ENCODE results near the gene PNPLA2. TPM values are rescaled to one million over a fixed set of nuclear protein-coding genes. Genes with fewer than 3 reads are reported as not detected.

PNPLA2 gene
- total RNA-seq, 5 donors from 2014 or later (not counting 1 experiment from before 2014, with no cell fraction given), result 172 to 212 (median 206) TPM

DNA sequence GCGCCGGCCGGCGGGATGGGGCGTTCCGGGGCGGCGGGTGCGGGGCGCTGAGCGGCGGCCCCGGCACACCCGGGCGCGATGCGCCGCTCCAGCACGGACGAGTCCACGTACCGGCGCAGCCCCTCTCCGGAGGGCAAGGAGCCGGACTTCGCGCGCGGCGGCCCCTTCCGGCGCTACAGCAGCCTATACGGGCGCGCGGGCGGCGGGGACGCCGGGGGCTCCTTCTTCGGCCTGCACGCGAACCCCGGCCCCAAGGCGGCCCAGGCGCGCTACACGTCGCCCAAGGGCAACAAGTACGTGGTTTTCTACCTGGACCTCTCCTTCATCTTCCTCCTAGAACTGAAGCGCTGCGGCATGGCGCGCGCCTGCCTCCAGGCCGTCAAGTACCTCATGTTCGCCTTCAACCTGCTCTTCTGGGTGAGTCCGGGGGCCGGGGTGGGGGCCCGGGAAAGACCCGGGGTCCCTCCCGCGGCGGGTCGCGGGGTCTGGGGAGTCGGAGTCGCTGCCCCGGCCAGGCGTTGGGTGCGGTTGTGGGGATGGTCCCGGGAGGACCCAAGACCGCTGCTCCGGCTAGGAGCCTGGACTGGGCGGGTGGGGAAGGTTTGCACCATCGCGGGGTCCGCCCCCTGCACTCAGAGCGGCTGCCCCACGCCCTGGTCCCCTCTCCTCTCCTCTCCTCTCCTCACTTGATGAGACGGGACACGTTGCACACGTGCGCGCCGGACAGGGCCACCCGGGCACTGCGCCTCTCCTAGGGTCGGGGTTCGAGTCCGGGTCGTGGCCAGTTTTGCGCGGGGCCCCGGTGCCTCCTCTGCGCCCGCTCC is 31.4 kb downstream of the PNPLA2 start:
- POLR2A ChIA-PET, result no interaction called here
- Histone ChIP-seq H3K9me3 (no peaks in the 10 kb centered on the region), H3K36me3 (ENCODE audit: control insufficient read depth in 2 of 2, extremely low read depth in 1 of 2, insufficient read depth in 1 of 2, low read length in 1 of 2) (no peaks in the 10 kb centered on the region), H3K27ac (ENCODE audit: low read length) (no peak overlapping the region), H3K4me1 (ENCODE audit: control insufficient read depth in 1 of 2, extremely low read depth in 1 of 2, insufficient read depth in 2 of 2, low read length in 2 of 2) (peaks cover 3 to 18% of the 10 kb centered on the region in 2 experiments), H3K27me3 (replicated peaks in 1 of 2; ENCODE audit: control insufficient read depth in 2 of 2, extremely low read depth in 1 of 2, insufficient read depth in 2 of 2, low read length in 1 of 2) (peaks cover 0 to 62% of the 10 kb centered on the region in 2 experiments), H3K4me3 (ENCODE audit: control insufficient read depth in 1 of 2, extremely low read depth in 1 of 2, low read length in 1 of 2) (peak overlapping the region in 1 of 2 donors; percentile 35)
- peak overlapping the region; percentile 28 to 49 (median 48) for H3K4me3 Mint-ChIP-seq
- peaks cover 0 to 8% (median 5%) of the 10 kb centered on the region in 3 donors for H3K4me1 Mint-ChIP-seq
- no peaks in the 10 kb centered on the region for H3K9me3 Mint-ChIP-seq
- H3K27ac Mint-ChIP-seq, result no peak overlapping the region
- no peaks in the 10 kb centered on the region for H3K36me3 Mint-ChIP-seq
- H3K27me3 Mint-ChIP-seq, result peaks cover 0 to 2% of the 10 kb centered on the region in 2 donors
- ATAC-seq (replicated peaks in 1 of 4), result peak in 3 of 4 experiments; percentile 10 to 22 (median 15)
- no peak for DNase-seq
- 41% methylated on average over 87 of the region's 97 CpGs for WGBS (ENCODE audit: insufficient coverage)
- CTCF ChIA-PET, result no interaction called here

DNA sequence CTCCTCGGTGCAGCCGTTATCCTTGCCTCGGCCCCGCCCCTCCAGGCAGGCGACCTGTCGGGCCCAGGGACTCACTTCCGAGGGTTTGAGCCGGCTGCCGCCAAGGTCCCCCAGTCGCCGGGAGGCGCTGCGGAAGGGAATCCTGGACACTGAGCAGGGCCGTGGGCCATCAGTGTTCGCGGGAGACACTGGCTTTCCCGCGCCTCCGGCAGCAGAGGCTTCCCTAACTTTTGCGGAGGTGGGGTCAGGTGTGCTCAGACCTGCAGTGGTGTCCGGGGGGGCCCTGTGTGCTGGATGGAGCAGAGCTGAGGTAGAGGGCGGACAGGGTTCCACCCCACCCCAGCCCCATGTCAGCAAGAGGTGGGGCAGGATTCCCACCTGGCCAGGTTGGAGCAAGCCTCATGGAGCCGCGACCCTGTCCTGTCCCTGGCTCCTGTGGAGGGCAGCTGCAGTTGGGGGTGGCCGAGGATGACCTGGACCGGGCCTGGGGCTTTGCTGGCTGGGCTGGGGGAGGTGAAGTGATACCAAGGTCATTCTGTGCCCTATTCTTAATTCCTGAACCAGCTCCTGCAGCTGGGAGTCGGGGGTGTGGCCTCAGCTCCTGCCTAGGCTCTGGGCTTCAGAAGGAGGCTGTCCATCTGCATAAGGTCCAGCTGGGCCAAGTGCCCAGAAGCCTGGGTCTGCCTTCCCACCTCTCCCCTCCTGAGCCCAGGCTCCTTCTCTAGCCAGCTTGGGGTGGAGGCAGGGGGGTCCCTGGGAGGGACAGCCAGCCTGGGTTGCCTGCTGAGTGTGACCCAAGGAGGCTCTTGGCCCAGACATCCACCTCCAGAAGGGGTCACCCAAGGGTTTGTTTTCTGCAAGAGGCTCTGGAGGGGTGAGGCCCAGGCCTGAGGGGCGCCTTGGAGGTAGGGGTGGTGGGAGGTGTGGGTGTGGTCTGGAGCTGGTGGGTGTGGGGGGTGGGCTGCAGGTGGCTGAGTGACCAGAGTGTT is 32.4 kb downstream of the PNPLA2 start:
- Mint-ChIP-seq H3K27me3 (peaks cover 0 to 2% of the 10 kb centered on the region in 2 donors), H3K4me1 (peaks cover 0 to 8% (median 5%) of the 10 kb centered on the region in 3 donors), H3K27ac (no peak overlapping the region), H3K4me3 (peak overlapping the region; percentile 28 to 49 (median 48)), H3K36me3 (no peaks in the 10 kb centered on the region), H3K9me3 (no peaks in the 10 kb centered on the region)
- Histone ChIP-seq H3K27ac (ENCODE audit: low read length) (no peak overlapping the region), H3K9me3 (no peaks in the 10 kb centered on the region), H3K4me3 (ENCODE audit: control insufficient read depth in 1 of 2, extremely low read depth in 1 of 2, low read length in 1 of 2) (no peak overlapping the region), H3K36me3 (ENCODE audit: control insufficient read depth in 2 of 2, extremely low read depth in 1 of 2, insufficient read depth in 1 of 2, low read length in 1 of 2) (no peaks in the 10 kb centered on the region), H3K4me1 (ENCODE audit: control insufficient read depth in 1 of 2, extremely low read depth in 1 of 2, insufficient read depth in 2 of 2, low read length in 2 of 2) (peaks cover 3 to 18% of the 10 kb centered on the region in 2 experiments), H3K27me3 (replicated peaks in 1 of 2; ENCODE audit: control insufficient read depth in 2 of 2, extremely low read depth in 1 of 2, insufficient read depth in 2 of 2, low read length in 1 of 2) (peaks cover 0 to 58% of the 10 kb centered on the region in 2 experiments)
- DNase-seq, result no peak
- 93% methylated on average over 24 of the region's 28 CpGs for WGBS (ENCODE audit: insufficient coverage)
- ChIA-PET POLR2A (no interaction called here), CTCF (interaction anchor here (0.6 kb wide), 2 partner anchors 194 to 517 kb away, joined by 6 to 8 read pairs; no protein-coding TSS in a partner anchor)
- no peak for ATAC-seq (replicated peaks in 1 of 4)

DNA sequence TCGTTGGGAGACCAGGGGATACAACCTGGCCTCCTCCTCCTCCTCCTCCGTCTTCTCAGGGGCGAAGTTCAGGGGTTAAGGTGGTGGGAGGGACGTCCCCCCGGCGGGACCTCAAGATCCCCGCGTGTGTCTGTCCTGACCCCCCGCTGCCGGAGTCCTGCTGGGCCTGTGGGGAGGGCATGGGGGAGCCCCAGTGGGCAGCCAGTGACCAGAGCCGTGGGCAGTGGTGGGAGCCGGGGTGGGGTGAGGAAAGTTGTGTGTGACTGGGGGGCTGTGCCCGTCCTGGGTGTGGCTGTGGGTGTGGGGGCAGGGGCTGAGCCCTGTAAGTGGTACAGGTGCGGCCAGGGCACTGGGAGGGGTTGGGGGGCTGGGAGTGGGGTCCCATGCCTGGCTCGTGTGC is 34.0 kb downstream of the PNPLA2 start:
- POLR2A ChIA-PET, result interaction anchor here in 1 of 2 donors (0.6 kb wide), 1 partner anchor 10 kb away, joined by 3 read pairs; the partner anchor contains the start of gene TSPAN4
- no peak overlapping the region for H3K4me3 Mint-ChIP-seq
- Histone ChIP-seq H3K27ac (ENCODE audit: low read length) (no peak overlapping the region), H3K36me3 (ENCODE audit: control insufficient read depth in 2 of 2, extremely low read depth in 1 of 2, insufficient read depth in 1 of 2, low read length in 1 of 2) (no peaks in the 10 kb centered on the region), H3K4me1 (ENCODE audit: control insufficient read depth in 1 of 2, extremely low read depth in 1 of 2, insufficient read depth in 2 of 2, low read length in 2 of 2) (peaks cover 3 to 23% of the 10 kb centered on the region in 2 experiments), H3K4me3 (ENCODE audit: control insufficient read depth in 1 of 2, extremely low read depth in 1 of 2, low read length in 1 of 2) (no peak overlapping the region), H3K27me3 (replicated peaks in 1 of 2; ENCODE audit: control insufficient read depth in 2 of 2, extremely low read depth in 1 of 2, insufficient read depth in 2 of 2, low read length in 1 of 2) (peaks cover 0 to 42% of the 10 kb centered on the region in 2 experiments), H3K9me3 (no peaks in the 10 kb centered on the region)
- H3K9me3 Mint-ChIP-seq, result no peaks in the 10 kb centered on the region
- ATAC-seq (replicated peaks in 1 of 4) (no peak), DNase-seq (no peak)
- CTCF ChIA-PET, result no interaction called here
- no peak overlapping the region for H3K27ac Mint-ChIP-seq
- H3K36me3 Mint-ChIP-seq, result no peaks in the 10 kb centered on the region
- peaks cover 0 to 11% (median 5%) of the 10 kb centered on the region in 3 donors for H3K4me1 Mint-ChIP-seq
- peaks cover 0 to 2% of the 10 kb centered on the region in 2 donors for H3K27me3 Mint-ChIP-seq
- WGBS (ENCODE audit: insufficient coverage), result 85% methylated on average over 12 of the region's 15 CpGs

DNA sequence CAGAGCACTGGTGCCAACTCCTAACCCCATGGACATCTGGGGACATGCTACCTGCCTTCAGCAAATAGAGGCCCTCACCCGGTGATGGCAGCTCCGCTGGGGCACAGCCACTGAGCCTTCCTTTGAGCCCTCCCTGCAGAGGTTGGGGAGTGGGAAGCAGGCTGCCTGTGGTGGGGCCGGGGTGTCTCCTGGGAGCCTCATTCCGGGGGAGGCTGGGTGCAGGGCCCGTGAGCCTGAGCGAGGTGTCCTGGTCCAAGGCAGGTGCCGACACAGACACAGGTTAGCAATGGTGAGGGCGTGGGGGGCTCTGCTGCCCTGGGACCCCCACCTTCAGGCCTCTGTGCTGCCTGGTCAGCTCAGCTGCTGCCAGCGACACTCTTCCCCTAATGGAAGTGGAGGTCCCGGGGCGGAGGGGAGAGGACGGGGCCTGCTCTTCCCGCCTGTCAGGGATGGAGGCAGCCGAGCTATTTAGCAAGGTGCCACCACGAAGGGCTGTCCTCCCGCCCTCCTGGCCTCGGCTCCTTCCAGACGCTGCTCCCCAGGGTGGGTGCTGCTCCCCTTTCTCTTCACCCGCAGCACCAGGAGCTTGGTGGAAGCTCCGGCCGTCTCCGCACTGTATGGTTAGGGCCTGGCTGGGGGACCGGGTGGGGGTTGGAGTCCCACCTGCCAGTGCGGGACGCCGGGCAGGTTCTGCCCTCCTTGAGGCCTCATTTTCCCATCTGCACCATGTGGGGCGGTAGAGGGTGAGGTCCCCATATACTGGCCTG is 35.2 kb downstream of the PNPLA2 start:
- POLR2A ChIA-PET, result interaction anchor here in 1 of 2 donors (0.6 kb wide), 1 partner anchor 11 kb away, joined by 3 read pairs; the partner anchor contains the start of gene TSPAN4
- Histone ChIP-seq H3K9me3 (no peaks in the 10 kb centered on the region), H3K27ac (ENCODE audit: low read length) (no peak overlapping the region), H3K27me3 (replicated peaks in 1 of 2; ENCODE audit: control insufficient read depth in 2 of 2, extremely low read depth in 1 of 2, insufficient read depth in 2 of 2, low read length in 1 of 2) (peaks cover 0 to 31% of the 10 kb centered on the region in 2 experiments), H3K4me1 (ENCODE audit: control insufficient read depth in 1 of 2, extremely low read depth in 1 of 2, insufficient read depth in 2 of 2, low read length in 2 of 2) (peaks cover 3 to 13% of the 10 kb centered on the region in 2 experiments), H3K4me3 (ENCODE audit: control insufficient read depth in 1 of 2, extremely low read depth in 1 of 2, low read length in 1 of 2) (no peak overlapping the region), H3K36me3 (ENCODE audit: control insufficient read depth in 2 of 2, extremely low read depth in 1 of 2, insufficient read depth in 1 of 2, low read length in 1 of 2) (no peaks in the 10 kb centered on the region)
- WGBS (ENCODE audit: insufficient coverage), result 84% methylated on average over 22 of the region's 27 CpGs
- Mint-ChIP-seq H3K9me3 (no peaks in the 10 kb centered on the region), H3K36me3 (no peaks in the 10 kb centered on the region), H3K27me3 (no peaks in the 10 kb centered on the region), H3K4me1 (peaks cover 0 to 6% (median 0%) of the 10 kb centered on the region in 3 donors), H3K27ac (no peak overlapping the region), H3K4me3 (no peak overlapping the region)
- DNase-seq (no peak), ATAC-seq (replicated peaks in 1 of 4) (no peak)
- CTCF ChIA-PET, result no interaction called here

DNA sequence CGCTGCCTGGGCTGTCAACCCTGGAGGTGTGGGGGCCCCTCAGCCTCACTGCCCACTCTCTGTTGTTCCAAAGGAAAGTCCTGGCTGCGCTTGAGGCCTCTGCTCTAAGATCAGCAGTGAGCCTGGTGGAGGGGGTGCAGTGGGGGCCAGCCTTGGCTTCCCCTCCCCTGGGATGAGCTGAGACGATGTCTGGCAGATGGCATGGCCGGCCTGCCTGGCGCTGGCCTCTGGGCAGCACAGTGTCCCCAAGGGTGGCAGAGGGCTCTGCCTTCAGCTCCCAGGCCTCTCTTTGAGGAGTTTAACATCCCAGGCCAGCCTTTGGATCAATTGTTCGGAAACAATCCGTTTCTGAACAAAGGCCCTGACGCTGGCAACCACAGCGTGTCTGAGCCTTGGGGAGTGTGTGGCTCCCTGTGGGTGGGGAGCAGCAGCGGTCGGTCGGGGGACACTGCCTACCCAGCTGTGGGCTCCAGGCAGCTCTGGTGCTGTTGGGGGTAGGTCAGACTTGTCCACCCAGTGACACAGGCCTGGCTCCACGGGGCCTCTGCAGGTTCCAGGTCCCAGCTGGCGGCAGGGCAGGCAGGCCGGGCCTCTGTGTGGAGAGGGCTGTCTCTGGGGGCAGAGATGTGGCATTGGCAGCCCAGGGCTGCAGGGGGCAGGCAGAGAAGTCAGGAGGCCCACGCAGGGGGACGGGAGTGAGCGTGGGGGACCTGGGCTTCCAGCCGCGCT is 36.1 kb downstream of the PNPLA2 start:
- no peak overlapping the region for H3K4me3 Mint-ChIP-seq
- no peak for ATAC-seq (replicated peaks in 1 of 4)
- Histone ChIP-seq H3K4me3 (ENCODE audit: control insufficient read depth in 1 of 2, extremely low read depth in 1 of 2, low read length in 1 of 2) (no peak overlapping the region), H3K9me3 (no peaks in the 10 kb centered on the region), H3K4me1 (ENCODE audit: control insufficient read depth in 1 of 2, extremely low read depth in 1 of 2, insufficient read depth in 2 of 2, low read length in 2 of 2) (peaks cover 0 to 8% of the 10 kb centered on the region in 2 experiments), H3K36me3 (ENCODE audit: control insufficient read depth in 2 of 2, extremely low read depth in 1 of 2, insufficient read depth in 1 of 2, low read length in 1 of 2) (no peaks in the 10 kb centered on the region), H3K27me3 (replicated peaks in 1 of 2; ENCODE audit: control insufficient read depth in 2 of 2, extremely low read depth in 1 of 2, insufficient read depth in 2 of 2, low read length in 1 of 2) (peaks cover 0 to 28% of the 10 kb centered on the region in 2 experiments), H3K27ac (ENCODE audit: low read length) (no peak overlapping the region)
- DNase-seq, result no peak
- peaks cover 0 to 4% (median 0%) of the 10 kb centered on the region in 3 donors for H3K4me1 Mint-ChIP-seq
- CTCF ChIA-PET, result no interaction called here
- H3K36me3 Mint-ChIP-seq, result no peaks in the 10 kb centered on the region
- H3K27ac Mint-ChIP-seq, result no peak overlapping the region
- POLR2A ChIA-PET, result no interaction called here
- H3K9me3 Mint-ChIP-seq, result no peaks in the 10 kb centered on the region
- WGBS (ENCODE audit: insufficient coverage), result 88% methylated on average over 19 of the region's 20 CpGs
- no peaks in the 10 kb centered on the region for H3K27me3 Mint-ChIP-seq
